H1 (cell line): Measurements from ENCODE around the gene ECEL1. TPM values are rescaled to one million over a fixed set of nuclear protein-coding genes. Genes with fewer than 3 reads are reported as not detected.

ENCODE experiments used
- CTCF ChIA-PET: fragments of 300-600 bp; sonication (Branson Sonifier 250); formaldehyde crosslinking; loops from one replicate; lab custom pipeline; 2021; ENCODE audit not compliant: partially characterized antibody; lab: Charles Lee
- POLR2A ChIA-PET: fragments of 300-600 bp; sonication (Branson Sonifier 250); formaldehyde crosslinking; loops from one replicate; lab custom pipeline; 2021; ENCODE audit warnings: inconsistent platforms; ENCODE audit not compliant: partially characterized antibody; lab: Charles Lee
- DNase-seq, 2 experiments: peaks; one replicate each; pipeline versions ENCODE4 v3.0.0 to v3.0.0-alpha.2; 2010 to 2022; ENCODE audit warnings: low spot score in 2 of 2, low read depth in 1 of 2, mixed read lengths in 1 of 2
- FAIRE-seq: peaks from 2 replicates; lab custom pipeline; 2011; peaks lifted over from hg19 to GRCh38; lab: Jason Lieb, UNC
- H2AFZ ChIP-seq: 2 replicates; pipeline ENCODE4 v1.8.1; 2012; ENCODE audit warnings: low read length, inconsistent platforms
- H2AK5ac ChIP-seq: 2 replicates; pipeline ENCODE4 v1.6.1; 2013; ENCODE audit warnings: low read depth, low read length
- H2BK120ac ChIP-seq: replicated peaks from 2 replicates; pipeline ENCODE3; 2013; ENCODE audit warnings: low read depth, low read length, inconsistent platforms
- H2BK12ac ChIP-seq: 2 replicates; pipeline ENCODE4 v1.6.1; 2013; ENCODE audit warnings: low read depth, low read length
- H2BK15ac ChIP-seq: 2 replicates; pipeline ENCODE4 v1.6.1; 2013; ENCODE audit warnings: low read length
- H2BK20ac ChIP-seq: 2 replicates; pipeline ENCODE4 v1.6.1; 2013; ENCODE audit warnings: low read length
- H2BK5ac ChIP-seq: 2 replicates; pipeline ENCODE4 v1.6.1; 2013; ENCODE audit warnings: low read depth, low read length
- H3K14ac ChIP-seq: 2 replicates; pipeline ENCODE4 v1.6.1; 2013; ENCODE audit warnings: inconsistent platforms; ENCODE audit not compliant: insufficient read length
- H3K18ac ChIP-seq: 2 replicates; pipeline ENCODE4 v1.6.1; 2013; ENCODE audit warnings: low read length; ENCODE audit errors: extremely low read depth
- H3K23ac ChIP-seq: 2 replicates; pipeline ENCODE4 v1.6.1; 2013; ENCODE audit warnings: inconsistent platforms; ENCODE audit not compliant: insufficient read length
- H3K23me2 ChIP-seq: 2 replicates; pipeline ENCODE4 v1.6.1; 2013; ENCODE audit warnings: low read depth, low read length
- H3K27ac ChIP-seq: 2 replicates; pipeline ENCODE4 v1.6.1; 2011; ENCODE audit warnings: low read depth, low read length, inconsistent platforms
- H3K27me3 ChIP-seq, 4 experiments: replicated peaks in 1 of 4; 1 replicate in 1 of 4; 2 replicates in 3 of 4; pipeline versions ENCODE4 v1.6.1 to v1.8.1; 2011 to 2013; ENCODE audit warnings: low read length in 3 of 4, mild to moderate bottlenecking in 3 of 4, inconsistent platforms in 2 of 4, mixed read lengths in 2 of 4, moderate library complexity in 1 of 4; ENCODE audit not compliant: control insufficient read depth in 3 of 4, insufficient read depth in 3 of 4; ENCODE audit errors: extremely low read depth in 1 of 4
- H3K36me3 ChIP-seq, 4 experiments: 2 replicates each; pipeline versions ENCODE4 v1.6.1 to v1.8.1; 2011 to 2013; ENCODE audit warnings: mild to moderate bottlenecking in 4 of 4, low read length in 3 of 4, moderate library complexity in 2 of 4, control low read depth in 1 of 4, inconsistent platforms in 1 of 4; ENCODE audit not compliant: insufficient read depth in 4 of 4, control insufficient read depth in 2 of 4
- H3K4ac ChIP-seq: replicated peaks from 2 replicates; pipeline ENCODE3; 2013; ENCODE audit warnings: low read length, low read depth, mixed read lengths, inconsistent platforms; ENCODE audit not compliant: insufficient read length
- H3K4me1 ChIP-seq, 4 experiments: replicated peaks in 1 of 4; 1 replicate in 1 of 4; 2 replicates in 3 of 4; pipeline versions ENCODE4 v1.6.1 to v1.8.1; 2011 to 2013; ENCODE audit warnings: low read length in 3 of 4, inconsistent platforms in 2 of 4, mixed read lengths in 1 of 4; ENCODE audit not compliant: insufficient read depth in 4 of 4, control insufficient read depth in 3 of 4
- H3K4me2 ChIP-seq, 2 experiments: 2 replicates each; pipeline versions ENCODE4 v1.6.1 to v1.8.1; 2011 to 2013; ENCODE audit warnings: low read depth in 2 of 2, low read length in 2 of 2, control low read depth in 1 of 2, inconsistent platforms in 1 of 2, mild to moderate bottlenecking in 1 of 2; ENCODE audit not compliant: insufficient read depth in 1 of 2
- H3K4me3 ChIP-seq, 4 experiments: fragments of 200-600, 300-600 bp in 1 of 4; sonication (generic), shearing (Covaris generic), sonication (Bioruptor Twin) in 1 of 4; 2 replicates each; pipeline versions ENCODE4 v1.5.1 to v1.8.1; 2011 to 2016; ENCODE audit warnings: low read length in 4 of 4, low read depth in 3 of 4, control low read depth in 2 of 4, inconsistent platforms in 2 of 4, mild to moderate bottlenecking in 2 of 4, mixed read lengths in 1 of 4, moderate library complexity in 1 of 4; ENCODE audit not compliant: insufficient read depth in 2 of 4; ENCODE audit errors: extremely low read depth in 1 of 4
- H3K56ac ChIP-seq: replicated peaks from 2 replicates; pipeline ENCODE3; 2013; ENCODE audit warnings: low read depth, mild to moderate bottlenecking, mixed read lengths, low read length, inconsistent platforms; ENCODE audit not compliant: insufficient read length
- H3K79me1 ChIP-seq: 2 replicates; pipeline ENCODE4 v1.6.1; 2013; ENCODE audit warnings: low read depth, low read length, control low read depth
- H3K79me2 ChIP-seq, 2 experiments: 2 replicates each; pipeline versions ENCODE4 v1.6.1 to v1.8.1; 2012 to 2013; ENCODE audit warnings: low read length in 2 of 2, mild to moderate bottlenecking in 2 of 2, inconsistent platforms in 1 of 2; ENCODE audit not compliant: insufficient read depth in 2 of 2, control insufficient read depth in 1 of 2
- H3K9ac ChIP-seq, 4 experiments: replicated peaks in 1 of 4; 1 replicate in 1 of 4; 2 replicates in 3 of 4; pipeline versions ENCODE4 v1.6.1 to v1.8.1; 2011 to 2013; ENCODE audit warnings: low read depth in 3 of 4, low read length in 3 of 4, control low read depth in 2 of 4, mild to moderate bottlenecking in 2 of 4, moderate library complexity in 2 of 4, inconsistent platforms in 1 of 4; ENCODE audit errors: extremely low read depth in 1 of 4
- H3K9me3 ChIP-seq, 2 experiments: 2 replicates each; pipeline versions ENCODE4 v1.6.1 to v1.8.1; 2012 to 2013; ENCODE audit warnings: mild to moderate bottlenecking in 2 of 2, moderate library complexity in 2 of 2, control low read depth in 1 of 2, inconsistent platforms in 1 of 2, low read depth in 1 of 2, low read length in 1 of 2, mixed read lengths in 1 of 2; ENCODE audit not compliant: insufficient read depth in 2 of 2
- H4K20me1 ChIP-seq, 2 experiments: replicated peaks in 1 of 2; 2 replicates each; pipeline versions ENCODE3 to v1.8.1; 2011 to 2013; ENCODE audit warnings: inconsistent platforms in 2 of 2, low read length in 2 of 2, mild to moderate bottlenecking in 1 of 2; ENCODE audit not compliant: insufficient read depth in 2 of 2, control insufficient read depth in 1 of 2
- H4K5ac ChIP-seq: 2 replicates; pipeline ENCODE4 v1.6.1; 2013; ENCODE audit warnings: low read length, low read depth, mixed read lengths, inconsistent platforms; ENCODE audit not compliant: insufficient read length
- H4K8ac ChIP-seq: 2 replicates; pipeline ENCODE4 v1.8.0; 2013; ENCODE audit warnings: mild to moderate bottlenecking, moderate library complexity, low read length, inconsistent platforms; ENCODE audit not compliant: insufficient read depth; ENCODE audit errors: extremely low read depth
- H4K91ac ChIP-seq: replicated peaks from 2 replicates; pipeline ENCODE3; 2013; ENCODE audit warnings: low read length, mixed read lengths, inconsistent platforms; ENCODE audit not compliant: insufficient read length
- EP300 ChIP-seq, 2 experiments: IDR thresholded peaks; 1 replicate in 1 of 2; 2 replicates in 1 of 2; pipeline ENCODE4 v1.6.1; 2011 to 2012; ENCODE audit warnings: low read depth in 2 of 2, low read length in 2 of 2, mild to moderate bottlenecking in 2 of 2, borderline replicate concordance in 1 of 2, inconsistent platforms in 1 of 2, moderate library complexity in 1 of 2
- HDAC6 ChIP-seq: IDR thresholded peaks from one replicate; pipeline ENCODE4 v1.7.1; 2012; ENCODE audit warnings: low read depth, mild to moderate bottlenecking, inconsistent platforms, low read length, moderate library complexity
- KDM4A ChIP-seq: IDR thresholded peaks from one replicate; pipeline ENCODE4 v1.7.1; 2012; ENCODE audit warnings: low read depth, mild to moderate bottlenecking, moderate library complexity, low read length, inconsistent platforms; ENCODE audit not compliant: severe bottlenecking
- PHF8 ChIP-seq: fragments of 200-600 bp; sonication (generic); conservative IDR thresholded peaks from 2 replicates; pipeline ENCODE4 v1.7.1; 2012; ENCODE audit warnings: low read depth, mild to moderate bottlenecking, inconsistent platforms, low read length, moderate library complexity
- RBBP5 ChIP-seq: IDR thresholded peaks from 2 replicates; pipeline ENCODE4 v1.7.1; 2012; ENCODE audit warnings: low read depth, mild to moderate bottlenecking, inconsistent platforms, low read length, moderate library complexity, borderline replicate concordance
- SUZ12 ChIP-seq: fragments of 200-600 bp; sonication (generic); IDR thresholded peaks from 2 replicates; pipeline ENCODE4 v1.6.1; 2012; ENCODE audit warnings: mild to moderate bottlenecking, inconsistent platforms, low read length, moderate library complexity, mixed read lengths
- TBP ChIP-seq: IDR thresholded peaks from 2 replicates; pipeline ENCODE4 v1.6.1; 2011; ENCODE audit warnings: low read depth, low read length, improper control_type of control experiment
- WGBS, 2 experiments: shearing (Covaris generic) in 1 of 2; methylation state at CpG; one replicate each; pipeline versions ENCODE4 v1.1.6 to v1.1.7; 2013 to 2015; ENCODE audit warnings: low lambda C conversion rate in 2 of 2, mixed read lengths in 2 of 2, inconsistent platforms in 1 of 2, low coverage in 1 of 2, missing lambda C conversion rate in 1 of 2; ENCODE audit not compliant: insufficient replicate concordance in 2 of 2, insufficient coverage in 1 of 2, insufficient read length in 1 of 2; ENCODE audit errors: extremely low coverage in 1 of 2, missing lambda C conversion rate in 1 of 2; 5-methylcytosine and 5-hydroxymethylcytosine counted together
- polyA plus RNA-seq, 7 experiments: library from polyadenylated mRNA; depleted of rRNA in 3 of 7; stranded (reverse) in 5 of 7; unstranded in 2 of 7; fragments of >200 nt in 5 of 7; fragments of 200-250 nt in 2 of 7; gene quantifications; 1 replicate in 5 of 7; 2 replicates in 1 of 7; 4 replicates in 1 of 7; pipeline versions ENCODE4 v1.2.1 to v1.2.3, GENCODE V29; 2011 to 2013; ENCODE audit warnings: missing spikeins in 2 of 7, mixed read lengths in 2 of 7
- total RNA-seq: library from RNA; stranded (reverse); fragmentation: NEBNext Ultra II Directional; extraction: Animal tissue kit (Norgen Biotek cat#: 25700); gene quantifications from 2 replicates; pipeline ENCODE4 v1.2.1, GENCODE V29; 2021
- TF ChIP-seq, protein P1 (sequence below), 3 experiments: IDR thresholded peaks; 1 replicate in 2 of 3; 2 replicates in 1 of 3; pipeline versions ENCODE4 v1.5.1 to v1.6.1; 2011; ENCODE audit warnings: low read length in 3 of 3, mild to moderate bottlenecking in 3 of 3, inconsistent platforms in 2 of 3, low read depth in 1 of 3, moderate library complexity in 1 of 3; ENCODE audit not compliant: insufficient read depth in 1 of 3; ENCODE audit errors: control extremely low read depth in 1 of 3
- TF ChIP-seq, protein P2 (sequence below): IDR thresholded peaks from 2 replicates; pipeline ENCODE4 v1.6.1; 2011; ENCODE audit warnings: low read length, improper control_type of control experiment

Gene ECEL1
- total and polyA plus RNA-seq, 2 of the 8 experiments (the other 6 are each of a cell fraction or from before 2014, with no cell fraction given) = 7.7 to 20.2 TPM

DNA sequence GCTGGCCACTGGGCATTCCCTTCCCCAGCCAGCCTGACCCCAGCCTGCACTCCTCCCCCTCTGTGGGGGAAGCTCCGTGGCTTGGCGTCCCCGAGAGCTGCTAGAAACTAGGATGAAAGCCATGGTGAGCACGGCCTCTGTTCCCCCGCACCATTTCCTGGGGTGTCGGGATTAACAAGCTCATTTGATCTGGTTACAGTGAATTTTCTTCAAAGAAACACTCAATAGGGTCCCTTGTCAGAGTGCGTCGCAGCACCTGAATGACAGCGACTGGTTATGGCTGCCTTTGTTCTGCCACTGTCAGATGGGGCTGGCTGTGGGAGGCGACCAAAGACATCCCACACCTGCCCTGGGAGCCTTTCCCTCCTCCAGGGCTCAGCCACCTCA lies 39.3 kb downstream of the ECEL1 start:
- Histone ChIP-seq H2BK20ac (no peak overlapping the region), H3K27me3 (no peaks in the 10 kb centered on the region; a peak in 1 of 7 replicates), H3K23ac (no peak overlapping the region), H3K9ac (no peak overlapping the region), H3K4ac (no peak overlapping the region), H3K14ac (no peak overlapping the region), H3K79me1 (no peaks in the 10 kb centered on the region), H3K18ac (no peak overlapping the region), H2BK12ac (no peak overlapping the region), H3K56ac (no peak overlapping the region), H3K27ac (no peak overlapping the region), H3K36me3 (no peaks in the 10 kb centered on the region), H2BK15ac (no peak overlapping the region), H3K9me3 (no peaks in the 10 kb centered on the region), H4K8ac (no peak overlapping the region), H2AK5ac (no peak overlapping the region), H4K91ac (no peak overlapping the region), H2AFZ (no peak overlapping the region), H2BK5ac (no peak overlapping the region), H3K4me3 (no peak overlapping the region), H3K79me2 (no peaks in the 10 kb centered on the region), H3K23me2 (no peaks in the 10 kb centered on the region), H3K4me2 (no peak overlapping the region), H4K5ac (no peak overlapping the region), H2BK120ac (no peak overlapping the region), H3K4me1 (peaks cover 0 to 12% (median 2%) of the 10 kb centered on the region in 4 experiments; a peak in 5 of 7 replicates), H4K20me1 (no peaks in the 10 kb centered on the region)
- ChIA-PET CTCF (interaction anchor here (0.6 to 3.6 kb wide), 14 partner anchors 11 to 104 kb away, joined by 3 to 108 read pairs (median 8); partner anchors contain the start of genes CHRNG and PRSS56), POLR2A (no interaction called here)
- DNase-seq (no peak), FAIRE-seq (no peak)
- 83% methylated on average over 10 of the region's 10 CpGs; no CpG with 5 or more reads in 1 of the 2 experiments for WGBS, 2 experiments
- no peak for TF ChIP-seq RBBP5
- TF ChIP-seq PHF8 = no peak
- TF ChIP-seq, protein P1, sequence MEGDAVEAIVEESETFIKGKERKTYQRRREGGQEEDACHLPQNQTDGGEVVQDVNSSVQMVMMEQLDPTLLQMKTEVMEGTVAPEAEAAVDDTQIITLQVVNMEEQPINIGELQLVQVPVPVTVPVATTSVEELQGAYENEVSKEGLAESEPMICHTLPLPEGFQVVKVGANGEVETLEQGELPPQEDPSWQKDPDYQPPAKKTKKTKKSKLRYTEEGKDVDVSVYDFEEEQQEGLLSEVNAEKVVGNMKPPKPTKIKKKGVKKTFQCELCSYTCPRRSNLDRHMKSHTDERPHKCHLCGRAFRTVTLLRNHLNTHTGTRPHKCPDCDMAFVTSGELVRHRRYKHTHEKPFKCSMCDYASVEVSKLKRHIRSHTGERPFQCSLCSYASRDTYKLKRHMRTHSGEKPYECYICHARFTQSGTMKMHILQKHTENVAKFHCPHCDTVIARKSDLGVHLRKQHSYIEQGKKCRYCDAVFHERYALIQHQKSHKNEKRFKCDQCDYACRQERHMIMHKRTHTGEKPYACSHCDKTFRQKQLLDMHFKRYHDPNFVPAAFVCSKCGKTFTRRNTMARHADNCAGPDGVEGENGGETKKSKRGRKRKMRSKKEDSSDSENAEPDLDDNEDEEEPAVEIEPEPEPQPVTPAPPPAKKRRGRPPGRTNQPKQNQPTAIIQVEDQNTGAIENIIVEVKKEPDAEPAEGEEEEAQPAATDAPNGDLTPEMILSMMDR (IDR thresholded peaks at IDR 0.05; ENCODE audit: control extremely low read depth in 1 of 3, insufficient read depth in 1 of 3, low read depth in 1 of 3, low read length in 3 of 3) = no peak
- TF ChIP-seq HDAC6 = no peak
- no peak for TF ChIP-seq EP300 (IDR thresholded peaks at IDR 0.05; ENCODE audit: borderline replicate concordance in 1 of 2, low read depth in 2 of 2, low read length in 2 of 2)
- TF ChIP-seq TBP = no peak
- no peak for TF ChIP-seq KDM4A
- TF ChIP-seq, protein P2, sequence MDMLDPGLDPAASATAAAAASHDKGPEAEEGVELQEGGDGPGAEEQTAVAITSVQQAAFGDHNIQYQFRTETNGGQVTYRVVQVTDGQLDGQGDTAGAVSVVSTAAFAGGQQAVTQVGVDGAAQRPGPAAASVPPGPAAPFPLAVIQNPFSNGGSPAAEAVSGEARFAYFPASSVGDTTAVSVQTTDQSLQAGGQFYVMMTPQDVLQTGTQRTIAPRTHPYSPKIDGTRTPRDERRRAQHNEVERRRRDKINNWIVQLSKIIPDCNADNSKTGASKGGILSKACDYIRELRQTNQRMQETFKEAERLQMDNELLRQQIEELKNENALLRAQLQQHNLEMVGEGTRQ = no peak
- TF ChIP-seq SUZ12 = no peak
